H1 (cell line): ENCODE data around the gene SLC4A1. TPM values are rescaled to one million over a fixed set of nuclear protein-coding genes. Genes with fewer than 3 reads are reported as not detected.

Experiments used
- CBX5 ChIP-seq: fragments of 300-800, 300-1000 bp; sonication (generic); IDR thresholded peaks from 2 replicates; pipeline ENCODE4 v1.7.1; 2016; ENCODE audit warnings: antibody characterized with exemption, low read length, low read depth
- CHD2 ChIP-seq: IDR thresholded peaks from 2 replicates; pipeline ENCODE4 v1.6.1; 2012; ENCODE audit warnings: low read length, improper control_type of control experiment
- GTF2F1 ChIP-seq: IDR thresholded peaks from 2 replicates; pipeline ENCODE4 v1.6.1; 2012; ENCODE audit warnings: low read depth, low read length, improper control_type of control experiment, borderline replicate concordance
- NRF1 ChIP-seq: IDR thresholded peaks from 2 replicates; pipeline ENCODE4 v1.6.1; 2011; ENCODE audit warnings: mild to moderate bottlenecking, low read depth, low read length, improper control_type of control experiment
- SIRT6 ChIP-seq: IDR thresholded peaks from one replicate; pipeline ENCODE4 v1.7.1; 2012; ENCODE audit warnings: low read length, inconsistent platforms
- SUZ12 ChIP-seq: fragments of 200-600 bp; sonication (generic); IDR thresholded peaks from 2 replicates; pipeline ENCODE4 v1.6.1; 2012; ENCODE audit warnings: mild to moderate bottlenecking, inconsistent platforms, low read length, moderate library complexity, mixed read lengths
- TAF1 ChIP-seq: IDR thresholded peaks from 2 replicates; pipeline ENCODE4 v1.6.1; 2011; ENCODE audit warnings: mild to moderate bottlenecking, low read depth, low read length
- TAF7 ChIP-seq: optimal IDR thresholded peaks from 2 replicates; pipeline ENCODE3; 2011; ENCODE audit warnings: low read depth, mild to moderate bottlenecking, inconsistent platforms, low read length, moderate library complexity, borderline replicate concordance
- YY1 ChIP-seq: IDR thresholded peaks from 2 replicates; pipeline ENCODE4 v1.6.1; 2011; ENCODE audit warnings: low read depth, mild to moderate bottlenecking, low read length
- polyA plus RNA-seq, 7 experiments: library from polyadenylated mRNA; depleted of rRNA in 3 of 7; stranded (reverse) in 5 of 7; unstranded in 2 of 7; fragments of >200 nt in 5 of 7; fragments of 200-250 nt in 2 of 7; gene quantifications; 1 replicate in 5 of 7; 2 replicates in 1 of 7; 4 replicates in 1 of 7; pipeline versions ENCODE4 v1.2.1 to v1.2.3, GENCODE V29; 2011 to 2013; ENCODE audit warnings: missing spikeins in 2 of 7, mixed read lengths in 2 of 7
- total RNA-seq: library from RNA; stranded (reverse); fragmentation: NEBNext Ultra II Directional; extraction: Animal tissue kit (Norgen Biotek cat#: 25700); gene quantifications from 2 replicates; pipeline ENCODE4 v1.2.1, GENCODE V29; 2021
- TF ChIP-seq, protein P1 (sequence below): fragments of 300-600 bp; sonication (generic); IDR thresholded peaks from 2 replicates; pipeline ENCODE4 v1.7.1; 2012; ENCODE audit warnings: low read length, moderate library complexity, mild to moderate bottlenecking, inconsistent platforms; ENCODE audit not compliant: insufficient replicate concordance
- TF ChIP-seq, protein P2 (sequence below): IDR thresholded peaks from 2 replicates; pipeline ENCODE4 v1.6.1; 2012; ENCODE audit warnings: low read length, inconsistent platforms

The SLC4A1 gene
- total and polyA plus RNA-seq, 2 of the 8 experiments (the other 6 are each of a cell fraction or from before 2014, with no cell fraction given), result 0.08 TPM; not detected in 1

DNA sequence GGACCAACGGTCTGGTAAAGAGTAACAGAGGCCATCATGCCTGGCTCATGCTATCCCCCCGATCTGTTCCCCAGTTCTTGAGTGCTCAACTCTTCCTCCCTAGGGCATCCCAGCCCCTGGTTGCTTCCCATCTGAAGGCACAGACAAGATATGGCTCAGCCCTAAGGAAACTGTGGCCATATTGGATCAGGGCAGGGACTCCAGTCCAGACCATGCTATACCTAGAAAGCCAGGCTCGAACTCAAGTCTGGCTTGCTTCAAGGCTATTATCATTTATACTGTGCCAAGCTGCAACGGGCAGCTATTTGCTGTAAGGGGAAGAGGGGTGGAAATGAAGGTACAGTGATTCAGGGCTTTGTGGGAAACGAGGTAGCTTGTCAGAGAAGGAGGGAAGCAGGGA is 51.2 kb downstream of the SLC4A1 start (continued):
- TF ChIP-seq, protein P1, sequence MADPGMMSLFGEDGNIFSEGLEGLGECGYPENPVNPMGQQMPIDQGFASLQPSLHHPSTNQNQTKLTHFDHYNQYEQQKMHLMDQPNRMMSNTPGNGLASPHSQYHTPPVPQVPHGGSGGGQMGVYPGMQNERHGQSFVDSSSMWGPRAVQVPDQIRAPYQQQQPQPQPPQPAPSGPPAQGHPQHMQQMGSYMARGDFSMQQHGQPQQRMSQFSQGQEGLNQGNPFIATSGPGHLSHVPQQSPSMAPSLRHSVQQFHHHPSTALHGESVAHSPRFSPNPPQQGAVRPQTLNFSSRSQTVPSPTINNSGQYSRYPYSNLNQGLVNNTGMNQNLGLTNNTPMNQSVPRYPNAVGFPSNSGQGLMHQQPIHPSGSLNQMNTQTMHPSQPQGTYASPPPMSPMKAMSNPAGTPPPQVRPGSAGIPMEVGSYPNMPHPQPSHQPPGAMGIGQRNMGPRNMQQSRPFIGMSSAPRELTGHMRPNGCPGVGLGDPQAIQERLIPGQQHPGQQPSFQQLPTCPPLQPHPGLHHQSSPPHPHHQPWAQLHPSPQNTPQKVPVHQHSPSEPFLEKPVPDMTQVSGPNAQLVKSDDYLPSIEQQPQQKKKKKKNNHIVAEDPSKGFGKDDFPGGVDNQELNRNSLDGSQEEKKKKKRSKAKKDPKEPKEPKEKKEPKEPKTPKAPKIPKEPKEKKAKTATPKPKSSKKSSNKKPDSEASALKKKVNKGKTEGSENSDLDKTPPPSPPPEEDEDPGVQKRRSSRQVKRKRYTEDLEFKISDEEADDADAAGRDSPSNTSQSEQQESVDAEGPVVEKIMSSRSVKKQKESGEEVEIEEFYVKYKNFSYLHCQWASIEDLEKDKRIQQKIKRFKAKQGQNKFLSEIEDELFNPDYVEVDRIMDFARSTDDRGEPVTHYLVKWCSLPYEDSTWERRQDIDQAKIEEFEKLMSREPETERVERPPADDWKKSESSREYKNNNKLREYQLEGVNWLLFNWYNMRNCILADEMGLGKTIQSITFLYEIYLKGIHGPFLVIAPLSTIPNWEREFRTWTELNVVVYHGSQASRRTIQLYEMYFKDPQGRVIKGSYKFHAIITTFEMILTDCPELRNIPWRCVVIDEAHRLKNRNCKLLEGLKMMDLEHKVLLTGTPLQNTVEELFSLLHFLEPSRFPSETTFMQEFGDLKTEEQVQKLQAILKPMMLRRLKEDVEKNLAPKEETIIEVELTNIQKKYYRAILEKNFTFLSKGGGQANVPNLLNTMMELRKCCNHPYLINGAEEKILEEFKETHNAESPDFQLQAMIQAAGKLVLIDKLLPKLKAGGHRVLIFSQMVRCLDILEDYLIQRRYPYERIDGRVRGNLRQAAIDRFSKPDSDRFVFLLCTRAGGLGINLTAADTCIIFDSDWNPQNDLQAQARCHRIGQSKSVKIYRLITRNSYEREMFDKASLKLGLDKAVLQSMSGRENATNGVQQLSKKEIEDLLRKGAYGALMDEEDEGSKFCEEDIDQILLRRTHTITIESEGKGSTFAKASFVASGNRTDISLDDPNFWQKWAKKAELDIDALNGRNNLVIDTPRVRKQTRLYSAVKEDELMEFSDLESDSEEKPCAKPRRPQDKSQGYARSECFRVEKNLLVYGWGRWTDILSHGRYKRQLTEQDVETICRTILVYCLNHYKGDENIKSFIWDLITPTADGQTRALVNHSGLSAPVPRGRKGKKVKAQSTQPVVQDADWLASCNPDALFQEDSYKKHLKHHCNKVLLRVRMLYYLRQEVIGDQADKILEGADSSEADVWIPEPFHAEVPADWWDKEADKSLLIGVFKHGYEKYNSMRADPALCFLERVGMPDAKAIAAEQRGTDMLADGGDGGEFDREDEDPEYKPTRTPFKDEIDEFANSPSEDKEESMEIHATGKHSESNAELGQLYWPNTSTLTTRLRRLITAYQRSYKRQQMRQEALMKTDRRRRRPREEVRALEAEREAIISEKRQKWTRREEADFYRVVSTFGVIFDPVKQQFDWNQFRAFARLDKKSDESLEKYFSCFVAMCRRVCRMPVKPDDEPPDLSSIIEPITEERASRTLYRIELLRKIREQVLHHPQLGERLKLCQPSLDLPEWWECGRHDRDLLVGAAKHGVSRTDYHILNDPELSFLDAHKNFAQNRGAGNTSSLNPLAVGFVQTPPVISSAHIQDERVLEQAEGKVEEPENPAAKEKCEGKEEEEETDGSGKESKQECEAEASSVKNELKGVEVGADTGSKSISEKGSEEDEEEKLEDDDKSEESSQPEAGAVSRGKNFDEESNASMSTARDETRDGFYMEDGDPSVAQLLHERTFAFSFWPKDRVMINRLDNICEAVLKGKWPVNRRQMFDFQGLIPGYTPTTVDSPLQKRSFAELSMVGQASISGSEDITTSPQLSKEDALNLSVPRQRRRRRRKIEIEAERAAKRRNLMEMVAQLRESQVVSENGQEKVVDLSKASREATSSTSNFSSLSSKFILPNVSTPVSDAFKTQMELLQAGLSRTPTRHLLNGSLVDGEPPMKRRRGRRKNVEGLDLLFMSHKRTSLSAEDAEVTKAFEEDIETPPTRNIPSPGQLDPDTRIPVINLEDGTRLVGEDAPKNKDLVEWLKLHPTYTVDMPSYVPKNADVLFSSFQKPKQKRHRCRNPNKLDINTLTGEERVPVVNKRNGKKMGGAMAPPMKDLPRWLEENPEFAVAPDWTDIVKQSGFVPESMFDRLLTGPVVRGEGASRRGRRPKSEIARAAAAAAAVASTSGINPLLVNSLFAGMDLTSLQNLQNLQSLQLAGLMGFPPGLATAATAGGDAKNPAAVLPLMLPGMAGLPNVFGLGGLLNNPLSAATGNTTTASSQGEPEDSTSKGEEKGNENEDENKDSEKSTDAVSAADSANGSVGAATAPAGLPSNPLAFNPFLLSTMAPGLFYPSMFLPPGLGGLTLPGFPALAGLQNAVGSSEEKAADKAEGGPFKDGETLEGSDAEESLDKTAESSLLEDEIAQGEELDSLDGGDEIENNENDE, result no peak
- TF ChIP-seq SUZ12 (no peak), CHD2 (no peak), NRF1 (no peak), YY1 (no peak), TAF7 (no peak), SIRT6 (no peak), CBX5 (no peak), TAF1 (no peak), GTF2F1 (no peak)
- TF ChIP-seq, protein P2, sequence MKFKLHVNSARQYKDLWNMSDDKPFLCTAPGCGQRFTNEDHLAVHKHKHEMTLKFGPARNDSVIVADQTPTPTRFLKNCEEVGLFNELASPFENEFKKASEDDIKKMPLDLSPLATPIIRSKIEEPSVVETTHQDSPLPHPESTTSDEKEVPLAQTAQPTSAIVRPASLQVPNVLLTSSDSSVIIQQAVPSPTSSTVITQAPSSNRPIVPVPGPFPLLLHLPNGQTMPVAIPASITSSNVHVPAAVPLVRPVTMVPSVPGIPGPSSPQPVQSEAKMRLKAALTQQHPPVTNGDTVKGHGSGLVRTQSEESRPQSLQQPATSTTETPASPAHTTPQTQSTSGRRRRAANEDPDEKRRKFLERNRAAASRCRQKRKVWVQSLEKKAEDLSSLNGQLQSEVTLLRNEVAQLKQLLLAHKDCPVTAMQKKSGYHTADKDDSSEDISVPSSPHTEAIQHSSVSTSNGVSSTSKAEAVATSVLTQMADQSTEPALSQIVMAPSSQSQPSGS, result no peak
